OCI-LY1 (cell line): ENCODE data around the gene TSR3.

Source experiments
- H2AFZ ChIP-seq: fragments of 200-600 bp; sonication (generic), shearing (Covaris generic); 2 replicates; pipeline ENCODE4 v1.6.0; 2014; ENCODE audit warnings: antibody characterized with exemption, mild to moderate bottlenecking, low read length
- H3F3A ChIP-seq: fragments of 200-600 bp; sonication (generic), shearing (Covaris generic); 2 replicates; pipeline ENCODE4 v1.6.0; 2014; ENCODE audit warnings: mild to moderate bottlenecking, antibody characterized with exemption, low read length, moderate library complexity; ENCODE audit not compliant: insufficient read depth
- H3K27ac ChIP-seq: fragments of 200-600 bp; sonication (generic); 2 replicates; pipeline ENCODE4 v1.5.1; 2014; ENCODE audit warnings: low read length, mixed run types, mild to moderate bottlenecking, low read depth; ENCODE audit not compliant: poor library complexity, severe bottlenecking
- H3K27me3 ChIP-seq: fragments of 200-600 bp; sonication (generic); 2 replicates; pipeline ENCODE4 v1.6.0; 2014; ENCODE audit warnings: antibody characterized with exemption, mild to moderate bottlenecking, low read length, moderate library complexity; ENCODE audit not compliant: insufficient read depth
- H3K36me3 ChIP-seq: fragments of 200-600 bp; sonication (generic); 2 replicates; pipeline ENCODE4 v1.6.1; 2014; ENCODE audit warnings: mild to moderate bottlenecking, antibody characterized with exemption, low read length, moderate library complexity, mixed read lengths; ENCODE audit not compliant: insufficient read depth
- H3K4me1 ChIP-seq: fragments of 200-600 bp; sonication (generic); 2 replicates; pipeline ENCODE4 v1.5.1; 2014; ENCODE audit warnings: mild to moderate bottlenecking, low read length, moderate library complexity; ENCODE audit not compliant: insufficient read depth, severe bottlenecking
- H3K4me2 ChIP-seq: fragments of 200-600 bp; sonication (generic), shearing (Covaris generic); 2 replicates; pipeline ENCODE4 v1.6.1; 2014; ENCODE audit warnings: low read length
- H3K4me3 ChIP-seq: fragments of 200-600 bp; sonication (generic); 2 replicates; pipeline ENCODE4 v1.5.1; 2014; ENCODE audit warnings: low read length, low read depth, mild to moderate bottlenecking, mixed read lengths; ENCODE audit not compliant: poor library complexity, severe bottlenecking
- H3K79me2 ChIP-seq: fragments of 200-600 bp; shearing (Covaris generic); 2 replicates; pipeline ENCODE4 v1.6.1; 2016; ENCODE audit warnings: mixed run types, low read length, mixed read lengths; ENCODE audit not compliant: insufficient read depth
- H3K9ac ChIP-seq: fragments of 200-600 bp; sonication (generic), shearing (Covaris generic); 2 replicates; pipeline ENCODE4 v1.6.1; 2014; ENCODE audit warnings: mild to moderate bottlenecking, low read length, mixed read lengths
- H3K9me2 ChIP-seq: fragments of 200-600 bp; sonication (generic), shearing (Covaris generic); 2 replicates; pipeline ENCODE4 v1.6.1; 2014; ENCODE audit warnings: low read depth, mild to moderate bottlenecking, low read length, mixed read lengths
- H3K9me3 ChIP-seq: fragments of 200-600 bp; shearing (Covaris generic); 2 replicates; pipeline ENCODE4 v1.6.1; 2014; ENCODE audit warnings: low read length, mixed read lengths
- H4K20me1 ChIP-seq: fragments of 200-600 bp; sonication (generic), shearing (Covaris generic); 2 replicates; pipeline ENCODE4 v1.6.0; 2016; ENCODE audit warnings: mild to moderate bottlenecking, low read length; ENCODE audit not compliant: insufficient read depth
- CTCF ChIP-seq: fragments of 200-600 bp; sonication (generic), shearing (Covaris generic); IDR thresholded peaks from 2 replicates; pipeline ENCODE4 v1.5.1; 2017; ENCODE audit warnings: mild to moderate bottlenecking, antibody characterized with exemption, low read length, moderate library complexity, mixed read lengths
- EZH2 ChIP-seq: fragments of 200-600 bp; sonication (generic), shearing (Covaris generic); IDR thresholded peaks from 2 replicates; pipeline ENCODE4 v1.8.0; 2017; ENCODE audit warnings: borderline replicate concordance, mixed run types, mild to moderate bottlenecking, antibody characterized with exemption, low read length, moderate library complexity, mixed read lengths

Gene TSR3

GRCh38 chr16:1347962-1348361 lies 3.7 kb downstream of the TSR3 start:
- Histone ChIP-seq H3F3A (no peaks in the 10 kb centered on the region), H3K4me3 (no peak overlapping the region), H3K27ac (no peak overlapping the region), H3K4me1 (peaks cover 32% of the 10 kb centered on the region), H3K79me2 (0 out of 2 replicates have a peak, but pooled peaks cover 7% of the 10 kb centered on the region), H3K9me2 (no peaks in the 10 kb centered on the region), H3K9ac (no peak overlapping the region), H3K4me2 (no peak overlapping the region), H2AFZ (no peak overlapping the region), H3K36me3 (peaks cover 19% of the 10 kb centered on the region), H3K27me3 (peaks cover 4% of the 10 kb centered on the region; the same call in 1 of the 2 replicates), H3K9me3 (no peaks in the 10 kb centered on the region), H4K20me1 (no peaks in the 10 kb centered on the region)
- no peak for TF ChIP-seq CTCF
- no peak for TF ChIP-seq EZH2

GRCh38 chr16:1347286-1347855 lies 4.3 kb downstream of the TSR3 start:
- 0 out of 2 replicates have a peak, but pooled peaks cover 3% of the 10 kb centered on the region for H3K79me2 ChIP-seq
- H3K4me2 ChIP-seq: no peak overlapping the region
- H4K20me1 ChIP-seq: no peaks in the 10 kb centered on the region
- no peaks in the 10 kb centered on the region for H3K9me3 ChIP-seq
- peaks cover 4% of the 10 kb centered on the region; the same call in 1 of the 2 replicates for H3K27me3 ChIP-seq
- no peak overlapping the region for H2AFZ ChIP-seq
- H3F3A ChIP-seq: no peaks in the 10 kb centered on the region
- no peak overlapping the region for H3K27ac ChIP-seq
- H3K9me2 ChIP-seq: no peaks in the 10 kb centered on the region
- peaks cover 31% of the 10 kb centered on the region for H3K4me1 ChIP-seq
- H3K36me3 ChIP-seq: peaks cover 19% of the 10 kb centered on the region
- H3K9ac ChIP-seq: no peak overlapping the region
- no peak overlapping the region for H3K4me3 ChIP-seq
- TF ChIP-seq EZH2 (no peak), CTCF (no peak)

DNA sequence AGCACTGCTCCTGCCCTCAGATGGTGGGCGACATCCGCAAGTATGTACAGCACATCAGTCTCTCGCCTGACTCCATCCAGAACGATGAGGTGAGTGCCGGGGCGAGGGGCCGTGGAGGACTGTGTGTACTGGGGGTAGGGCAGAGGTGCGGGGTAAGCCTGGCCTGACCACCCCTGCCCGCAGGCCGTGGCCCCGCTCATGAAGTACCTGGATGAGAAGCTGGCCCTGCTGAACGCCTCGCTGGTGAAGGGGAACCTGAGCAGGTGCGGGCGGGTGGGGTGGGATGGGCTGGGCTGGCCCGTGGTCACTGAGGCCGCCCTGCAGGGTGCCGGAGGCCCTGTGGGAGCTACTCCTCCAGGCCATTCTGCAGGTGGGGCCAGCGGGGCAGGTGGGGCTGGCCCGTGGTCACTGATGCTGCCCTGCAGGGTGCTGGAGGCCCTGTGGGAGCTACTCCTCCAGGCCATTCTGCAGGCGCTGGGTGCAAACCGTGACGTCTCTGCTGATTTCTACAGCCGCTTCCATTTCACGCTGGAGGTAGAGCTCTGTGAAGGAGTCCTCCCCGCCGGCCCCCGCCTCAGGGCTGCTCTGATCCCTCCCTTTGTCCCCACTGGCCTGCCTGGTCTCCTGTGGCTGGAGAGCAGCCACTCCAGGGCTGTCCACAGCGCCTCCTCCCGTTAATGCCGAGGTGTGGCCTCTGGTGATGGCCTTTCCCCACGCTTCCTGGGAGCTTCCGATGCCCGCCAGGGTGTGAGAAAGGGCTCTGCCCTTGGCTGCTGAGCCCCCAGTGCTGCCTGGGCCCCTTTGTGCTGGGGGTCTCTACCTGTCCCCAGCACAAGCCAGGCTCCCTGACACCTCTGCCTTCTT lies 5.0 kb downstream of the TSR3 start:
- Histone ChIP-seq H3K4me1 (peaks cover 33% of the 10 kb centered on the region), H3K9me2 (no peaks in the 10 kb centered on the region), H3K36me3 (peaks cover 19% of the 10 kb centered on the region), H3K27ac (no peak overlapping the region), H2AFZ (no peak overlapping the region), H3K4me2 (no peak overlapping the region), H3K27me3 (peaks cover 4% of the 10 kb centered on the region; the same call in 1 of the 2 replicates), H3F3A (no peaks in the 10 kb centered on the region), H4K20me1 (no peaks in the 10 kb centered on the region), H3K4me3 (no peak overlapping the region), H3K9me3 (no peaks in the 10 kb centered on the region), H3K9ac (no peak overlapping the region), H3K79me2 (no peaks in the 10 kb centered on the region)
- TF ChIP-seq CTCF (no peak), EZH2 (no peak)
